ENCODE data around the gene PLD5.
"Not testable (repeated sequence)": the region's sequence is repeated elsewhere in the genome, so short reads cannot be mapped to it uniquely, and the experiment has no call there.

The PLD5 gene

DNA sequence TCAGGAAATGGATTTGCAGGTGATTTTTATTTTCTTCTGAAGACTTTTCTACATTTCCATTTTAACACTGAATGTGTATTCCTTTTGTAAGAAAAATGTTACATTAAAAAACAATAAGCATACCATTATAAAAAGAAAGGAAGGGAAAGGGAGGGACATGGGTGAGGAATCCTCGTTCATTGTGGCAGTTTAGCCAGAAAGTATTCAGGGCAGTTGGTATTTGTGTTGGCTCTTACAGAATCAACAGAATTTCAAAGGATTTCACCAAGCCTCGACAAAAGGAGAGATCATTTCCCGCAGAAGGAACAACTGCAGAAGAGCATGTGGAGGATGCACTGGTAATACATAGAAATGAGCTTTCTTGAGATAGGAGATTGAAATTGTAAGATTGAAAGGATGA, 35.0 kb downstream of the PLD5 start:
- H3K36me3 ChIP-seq (ENCODE audit: control insufficient read depth, insufficient read depth, low read length) = no peaks in the 10 kb centered on the region
- H3K4me3 ChIP-seq (replicated peaks; ENCODE audit: low read depth, low read length) = no peak overlapping the region
- TF ChIP-seq, protein P1, sequence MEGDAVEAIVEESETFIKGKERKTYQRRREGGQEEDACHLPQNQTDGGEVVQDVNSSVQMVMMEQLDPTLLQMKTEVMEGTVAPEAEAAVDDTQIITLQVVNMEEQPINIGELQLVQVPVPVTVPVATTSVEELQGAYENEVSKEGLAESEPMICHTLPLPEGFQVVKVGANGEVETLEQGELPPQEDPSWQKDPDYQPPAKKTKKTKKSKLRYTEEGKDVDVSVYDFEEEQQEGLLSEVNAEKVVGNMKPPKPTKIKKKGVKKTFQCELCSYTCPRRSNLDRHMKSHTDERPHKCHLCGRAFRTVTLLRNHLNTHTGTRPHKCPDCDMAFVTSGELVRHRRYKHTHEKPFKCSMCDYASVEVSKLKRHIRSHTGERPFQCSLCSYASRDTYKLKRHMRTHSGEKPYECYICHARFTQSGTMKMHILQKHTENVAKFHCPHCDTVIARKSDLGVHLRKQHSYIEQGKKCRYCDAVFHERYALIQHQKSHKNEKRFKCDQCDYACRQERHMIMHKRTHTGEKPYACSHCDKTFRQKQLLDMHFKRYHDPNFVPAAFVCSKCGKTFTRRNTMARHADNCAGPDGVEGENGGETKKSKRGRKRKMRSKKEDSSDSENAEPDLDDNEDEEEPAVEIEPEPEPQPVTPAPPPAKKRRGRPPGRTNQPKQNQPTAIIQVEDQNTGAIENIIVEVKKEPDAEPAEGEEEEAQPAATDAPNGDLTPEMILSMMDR (IDR thresholded peaks at IDR 0.05; ENCODE audit: insufficient read depth, low read length, poor library complexity, severe bottlenecking) = no peak
- H3K27me3 ChIP-seq (replicated peaks; ENCODE audit: control insufficient read depth, insufficient read depth, low read length) = no peaks in the 10 kb centered on the region
- DNase-seq (ENCODE audit: extremely low read depth, insufficient read length) = no peak

DNA sequence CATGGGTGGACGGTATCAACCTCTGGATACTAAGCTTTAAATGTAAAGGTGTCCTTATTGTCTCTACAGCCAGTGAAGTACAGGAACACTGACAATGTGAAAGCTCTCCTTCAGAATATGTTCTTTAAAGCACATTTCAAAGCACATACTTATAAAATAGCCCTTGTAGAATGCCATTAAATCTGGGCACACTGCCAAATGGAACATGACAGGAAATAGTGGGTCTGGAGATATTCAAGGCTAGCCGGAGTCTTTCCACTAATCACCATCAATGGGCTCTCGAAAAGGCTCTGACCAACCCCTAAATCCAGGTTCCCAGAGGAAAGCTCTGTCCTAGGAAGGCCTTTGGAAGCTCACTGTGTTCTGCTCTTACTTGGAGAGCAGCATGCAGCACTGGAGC, 46.6 kb downstream of the PLD5 start:
- Histone ChIP-seq H3K36me3 (ENCODE audit: control insufficient read depth, insufficient read depth, low read length) (no peaks in the 10 kb centered on the region), H3K27me3 (replicated peaks; ENCODE audit: control insufficient read depth, insufficient read depth, low read length) (no peaks in the 10 kb centered on the region), H3K4me3 (replicated peaks; ENCODE audit: low read depth, low read length) (no peak overlapping the region)
- no peak for DNase-seq (ENCODE audit: extremely low read depth, insufficient read length)
- TF ChIP-seq, protein P1 (IDR thresholded peaks at IDR 0.05; ENCODE audit: insufficient read depth, low read length, poor library complexity, severe bottlenecking) = no peak

DNA sequence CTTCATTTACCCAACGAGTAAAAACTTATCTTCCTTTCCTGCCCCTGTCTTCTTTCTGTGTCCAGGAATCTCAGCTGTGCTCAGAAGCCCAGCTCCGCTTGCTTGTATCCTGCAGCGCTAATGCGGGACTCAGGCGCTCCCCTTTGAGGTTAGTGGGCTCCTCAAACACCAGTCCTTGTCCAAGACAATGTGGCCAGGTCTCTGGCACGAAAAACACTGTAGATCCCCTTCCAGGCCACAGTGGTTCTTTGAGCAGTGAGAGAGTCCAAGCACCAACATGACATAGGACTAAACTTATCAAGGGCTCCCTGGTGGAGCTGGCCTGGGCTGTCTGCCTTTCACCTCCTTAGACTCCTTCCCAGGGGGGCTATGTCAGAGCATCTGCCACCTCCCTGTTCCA, 53.7 kb downstream of the PLD5 start:
- no peak overlapping the region for H3K4me3 ChIP-seq (replicated peaks; ENCODE audit: low read depth, low read length)
- no peaks in the 10 kb centered on the region; the same call in 1 of the 2 replicates for H3K27me3 ChIP-seq (replicated peaks; ENCODE audit: control insufficient read depth, insufficient read depth, low read length)
- TF ChIP-seq, protein P1 (IDR thresholded peaks at IDR 0.05; ENCODE audit: insufficient read depth, low read length, poor library complexity, severe bottlenecking) = no peak
- H3K36me3 ChIP-seq (ENCODE audit: control insufficient read depth, insufficient read depth, low read length) = no peaks in the 10 kb centered on the region
- DNase-seq (ENCODE audit: extremely low read depth, insufficient read length) = no peak

DNA sequence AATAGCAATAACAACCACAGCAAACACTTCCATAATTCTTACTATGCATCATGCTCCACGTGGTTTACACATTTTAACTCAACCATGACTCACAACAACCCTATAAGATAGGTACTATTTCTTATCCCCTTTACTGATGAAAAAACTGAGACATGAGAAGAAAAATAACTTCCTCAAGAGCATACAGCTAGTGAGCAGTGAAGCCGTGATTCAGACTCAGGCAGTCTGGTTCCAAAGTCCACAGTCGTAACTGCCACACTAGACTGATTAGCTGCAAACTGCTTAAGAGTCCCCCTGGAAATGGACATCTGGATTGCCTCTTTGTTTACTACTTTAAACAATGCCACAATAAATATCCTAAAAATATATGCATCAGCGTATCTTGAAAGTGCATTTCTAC, 55.7 kb downstream of the PLD5 start:
- Histone ChIP-seq H3K36me3 (ENCODE audit: control insufficient read depth, insufficient read depth, low read length) (no peaks in the 10 kb centered on the region), H3K4me3 (replicated peaks; ENCODE audit: low read depth, low read length) (no peak overlapping the region), H3K27me3 (replicated peaks; ENCODE audit: control insufficient read depth, insufficient read depth, low read length) (no peaks in the 10 kb centered on the region; the same call in 1 of the 2 replicates)
- no peak for DNase-seq (ENCODE audit: extremely low read depth, insufficient read length)
- TF ChIP-seq, protein P1 (IDR thresholded peaks at IDR 0.05; ENCODE audit: insufficient read depth, low read length, poor library complexity, severe bottlenecking) = no peak

DNA sequence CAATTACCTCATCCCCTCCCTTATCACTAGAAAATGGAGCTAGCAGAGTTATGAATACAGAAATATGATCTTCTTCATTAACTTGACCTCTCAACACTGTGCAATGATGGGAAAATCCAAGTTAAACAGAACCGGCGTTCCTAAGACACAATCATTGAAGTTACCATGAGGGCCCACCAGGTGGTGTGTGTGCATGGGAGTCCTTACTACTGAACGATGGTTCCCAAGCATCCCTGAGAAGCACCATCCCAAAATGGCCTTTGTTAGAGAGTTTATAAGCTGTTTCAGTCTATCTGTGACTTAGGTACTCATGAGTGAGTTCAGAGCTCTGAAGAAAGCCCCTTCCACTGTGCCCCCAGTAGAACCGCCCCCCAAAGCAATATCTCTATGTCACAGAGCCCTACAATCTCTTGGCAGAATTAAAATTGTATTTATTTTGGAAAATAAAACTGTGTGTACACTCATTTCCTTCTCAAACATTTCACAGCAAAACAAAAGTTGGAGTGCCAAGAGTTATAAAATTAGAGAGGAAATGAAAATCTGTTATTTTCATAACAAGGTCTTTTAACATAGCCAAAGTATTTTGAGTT, 56.8 kb downstream of the PLD5 start:
- no peak for DNase-seq (ENCODE audit: extremely low read depth, insufficient read length)
- Histone ChIP-seq H3K36me3 (ENCODE audit: control insufficient read depth, insufficient read depth, low read length) (no peaks in the 10 kb centered on the region), H3K4me3 (replicated peaks; ENCODE audit: low read depth, low read length) (no peak overlapping the region), H3K27me3 (replicated peaks; ENCODE audit: control insufficient read depth, insufficient read depth, low read length) (no peaks in the 10 kb centered on the region; the same call in 1 of the 2 replicates)
- TF ChIP-seq, protein P1 (IDR thresholded peaks at IDR 0.05; ENCODE audit: insufficient read depth, low read length, poor library complexity, severe bottlenecking) = peak; percentile 79

DNA sequence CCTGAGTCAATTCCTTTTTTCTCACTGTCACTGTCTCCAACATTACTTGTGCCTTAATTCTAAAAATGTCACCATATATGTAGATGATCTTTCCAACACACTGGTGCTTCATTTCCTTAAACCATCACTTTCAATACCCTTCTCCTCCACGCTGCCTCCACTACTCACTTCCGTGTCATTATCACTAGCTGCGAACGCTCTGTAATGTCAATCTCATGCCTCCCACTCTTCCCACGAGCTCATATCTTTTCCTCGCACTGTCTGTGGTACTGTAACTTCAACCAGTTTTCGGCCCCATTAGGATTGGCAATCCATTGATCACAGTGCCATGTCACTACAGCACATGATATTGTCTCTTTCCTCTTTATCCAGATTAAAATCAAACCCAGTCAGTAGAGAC, 61.6 kb downstream of the PLD5 start:
- H3K4me3 ChIP-seq (replicated peaks; ENCODE audit: low read depth, low read length) = no peak overlapping the region

DNA sequence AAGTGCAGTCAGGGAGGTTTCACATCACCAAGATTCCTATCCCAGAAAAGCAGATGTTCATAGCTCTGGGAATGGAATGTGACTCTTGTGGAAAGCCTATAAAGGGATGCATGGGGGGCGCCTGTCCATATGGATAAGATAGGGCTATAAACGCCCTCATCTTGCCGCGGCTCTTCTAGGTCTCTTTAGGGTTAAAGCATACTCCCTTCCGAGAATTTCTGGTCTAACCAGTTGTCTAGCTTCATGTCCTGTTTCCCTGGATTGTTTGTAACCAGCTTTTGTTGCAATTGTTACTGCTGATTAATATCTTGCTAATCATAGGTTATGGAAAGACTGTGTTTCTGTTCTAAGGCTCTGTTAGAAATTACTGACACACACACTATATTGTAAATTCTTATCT, 64.8 kb downstream of the PLD5 start:
- H3K36me3 ChIP-seq (ENCODE audit: control insufficient read depth, insufficient read depth, low read length); DNase-seq (ENCODE audit: extremely low read depth, insufficient read length); H3K4me3 ChIP-seq (replicated peaks; ENCODE audit: low read depth, low read length); H3K27me3 ChIP-seq (replicated peaks; ENCODE audit: control insufficient read depth, insufficient read depth, low read length): not testable (repeated sequence)

More for the DNA sequence above, 61.6 kb downstream of the PLD5 start:
- Histone ChIP-seq H3K27me3 (replicated peaks; ENCODE audit: control insufficient read depth, insufficient read depth, low read length) (no peaks in the 10 kb centered on the region), H3K36me3 (ENCODE audit: control insufficient read depth, insufficient read depth, low read length) (no peaks in the 10 kb centered on the region)
- TF ChIP-seq, protein P1 (IDR thresholded peaks at IDR 0.05; ENCODE audit: insufficient read depth, low read length, poor library complexity, severe bottlenecking) = no peak
- no peak for DNase-seq (ENCODE audit: extremely low read depth, insufficient read length)

Data from GM06990 (cell line).